Thyroid gland (tissue), 4 donors: ENCODE results near the gene BCR. TPM values are rescaled to one million over a fixed set of nuclear protein-coding genes. Genes with fewer than 3 reads are reported as not detected.

ENCODE experiments used
- DNase-seq, 2 donors: peaks; one replicate each; pipeline ENCODE4 v3.0.0-alpha.2; 2019
- H3K27ac ChIP-seq, 3 donors: fragments of 200-600 bp; sonication (generic); 1 replicate in 2 of 3; 2 replicates in 1 of 3; pipeline ENCODE4 v1.5.1; 2016 to 2019; ENCODE audit warnings: mild to moderate bottlenecking in 1 of 3, moderate library complexity in 1 of 3
- H3K27me3 ChIP-seq: fragments of 200-600 bp; sonication (generic); one replicate; pipeline ENCODE4 v1.5.1; 2019
- H3K36me3 ChIP-seq, 2 donors: fragments of 200-600 bp; sonication (generic); one replicate each; pipeline ENCODE4 v1.5.1; 2016 to 2019
- H3K4me1 ChIP-seq, 2 donors: fragments of 200-600 bp; sonication (generic); one replicate each; pipeline ENCODE4 v1.5.1; 2017 to 2019
- H3K4me3 ChIP-seq, 3 donors: fragments of 200-600 bp; sonication (generic); replicated peaks in 1 of 3; 1 replicate in 2 of 3; 2 replicates in 1 of 3; pipeline ENCODE4 v1.5.1; 2016; ENCODE audit warnings: mild to moderate bottlenecking in 1 of 3
- H3K9me3 ChIP-seq: fragments of 200-600 bp; sonication (generic); one replicate; pipeline ENCODE4 v1.5.1; 2017
- POLR2A ChIP-seq, 2 donors: fragments of 450-650 bp; IDR thresholded peaks; one replicate each; pipeline ENCODE4 v1.6.1; 2017; ENCODE audit warnings: antibody characterized with exemption in 2 of 2, mild to moderate bottlenecking in 2 of 2, moderate library complexity in 1 of 2
- WGBS, 2 donors: methylation state at CpG; one replicate each; pipeline ENCODE4 v1.1.5; 2017; 5-methylcytosine and 5-hydroxymethylcytosine counted together
- intact Hi-C: fragments of 100-400 bp; cut with DNase I; formaldehyde crosslinking; loops from one replicate; pipeline ENCODE4 v1.15.1; 2023
- total RNA-seq, 4 donors: library from RNA; depleted of rRNA; stranded (reverse); fragments of >200 nt; gene quantifications; one replicate each; pipeline ENCODE4 v1.2.3, GENCODE V29; 2016
- TF ChIP-seq, protein P1 (sequence below), 6 experiments: fragments of 200-600 bp in 3 of 6; fragments of 450-650 bp in 3 of 6; sonication (generic) in 3 of 6; IDR thresholded peaks; one replicate each; pipeline ENCODE4 v1.5.1; 2016 to 2019; ENCODE audit warnings: antibody characterized with exemption in 6 of 6, mild to moderate bottlenecking in 2 of 6, inconsistent platforms in 1 of 6, moderate library complexity in 1 of 6

The BCR gene
- total RNA-seq, 4 donors from 2014 or later: 80.1 to 127 (median 87.7) TPM

DNA sequence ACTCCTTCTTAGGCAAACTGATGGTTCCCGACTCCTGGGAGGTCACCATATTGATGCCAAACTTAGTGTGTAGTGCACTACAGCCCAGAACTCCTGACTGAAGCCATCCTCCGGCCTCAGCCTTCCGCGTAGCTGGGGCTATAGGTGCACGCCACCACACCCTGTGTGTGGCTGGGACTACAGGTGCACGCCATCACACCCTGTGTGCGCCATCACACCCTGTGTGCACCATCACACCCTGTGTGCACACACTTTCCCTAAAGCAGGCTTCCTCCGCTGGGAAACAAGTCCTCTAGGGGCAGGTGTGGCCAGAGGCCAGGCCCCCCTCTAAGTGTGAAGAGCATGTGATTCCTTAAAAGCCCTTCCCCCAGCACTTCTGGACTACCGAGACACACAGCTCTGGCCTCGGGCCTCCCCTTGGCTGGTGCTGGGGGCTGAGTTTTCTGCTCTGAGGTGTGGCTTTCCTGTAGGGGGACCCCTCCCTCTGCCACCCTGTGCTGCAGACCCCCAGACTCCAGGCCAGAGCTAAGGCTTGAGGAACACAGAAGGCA lies 81.7 kb downstream of the BCR start:
- Histone ChIP-seq H3K27ac (peak overlapping the region in 1 of 3 donors; percentile 28), H3K27me3 (no peaks in the 10 kb centered on the region), H3K36me3 (peaks cover 10 to 15% of the 10 kb centered on the region in 2 donors), H3K4me1 (peaks cover 32 to 45% of the 10 kb centered on the region in 2 donors), H3K4me3 (no peak overlapping the region), H3K9me3 (no peaks in the 10 kb centered on the region)
- no peak for TF ChIP-seq POLR2A (IDR thresholded peaks at IDR 0.05)
- TF ChIP-seq, protein P1, sequence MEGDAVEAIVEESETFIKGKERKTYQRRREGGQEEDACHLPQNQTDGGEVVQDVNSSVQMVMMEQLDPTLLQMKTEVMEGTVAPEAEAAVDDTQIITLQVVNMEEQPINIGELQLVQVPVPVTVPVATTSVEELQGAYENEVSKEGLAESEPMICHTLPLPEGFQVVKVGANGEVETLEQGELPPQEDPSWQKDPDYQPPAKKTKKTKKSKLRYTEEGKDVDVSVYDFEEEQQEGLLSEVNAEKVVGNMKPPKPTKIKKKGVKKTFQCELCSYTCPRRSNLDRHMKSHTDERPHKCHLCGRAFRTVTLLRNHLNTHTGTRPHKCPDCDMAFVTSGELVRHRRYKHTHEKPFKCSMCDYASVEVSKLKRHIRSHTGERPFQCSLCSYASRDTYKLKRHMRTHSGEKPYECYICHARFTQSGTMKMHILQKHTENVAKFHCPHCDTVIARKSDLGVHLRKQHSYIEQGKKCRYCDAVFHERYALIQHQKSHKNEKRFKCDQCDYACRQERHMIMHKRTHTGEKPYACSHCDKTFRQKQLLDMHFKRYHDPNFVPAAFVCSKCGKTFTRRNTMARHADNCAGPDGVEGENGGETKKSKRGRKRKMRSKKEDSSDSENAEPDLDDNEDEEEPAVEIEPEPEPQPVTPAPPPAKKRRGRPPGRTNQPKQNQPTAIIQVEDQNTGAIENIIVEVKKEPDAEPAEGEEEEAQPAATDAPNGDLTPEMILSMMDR (IDR thresholded peaks at IDR 0.05): no peak
- intact Hi-C loops: no loop called here
- WGBS, 2 donors: 78 to 88% methylated on average over 7 to 10 of the region's 10 CpGs
- DNase-seq: no peak

DNA sequence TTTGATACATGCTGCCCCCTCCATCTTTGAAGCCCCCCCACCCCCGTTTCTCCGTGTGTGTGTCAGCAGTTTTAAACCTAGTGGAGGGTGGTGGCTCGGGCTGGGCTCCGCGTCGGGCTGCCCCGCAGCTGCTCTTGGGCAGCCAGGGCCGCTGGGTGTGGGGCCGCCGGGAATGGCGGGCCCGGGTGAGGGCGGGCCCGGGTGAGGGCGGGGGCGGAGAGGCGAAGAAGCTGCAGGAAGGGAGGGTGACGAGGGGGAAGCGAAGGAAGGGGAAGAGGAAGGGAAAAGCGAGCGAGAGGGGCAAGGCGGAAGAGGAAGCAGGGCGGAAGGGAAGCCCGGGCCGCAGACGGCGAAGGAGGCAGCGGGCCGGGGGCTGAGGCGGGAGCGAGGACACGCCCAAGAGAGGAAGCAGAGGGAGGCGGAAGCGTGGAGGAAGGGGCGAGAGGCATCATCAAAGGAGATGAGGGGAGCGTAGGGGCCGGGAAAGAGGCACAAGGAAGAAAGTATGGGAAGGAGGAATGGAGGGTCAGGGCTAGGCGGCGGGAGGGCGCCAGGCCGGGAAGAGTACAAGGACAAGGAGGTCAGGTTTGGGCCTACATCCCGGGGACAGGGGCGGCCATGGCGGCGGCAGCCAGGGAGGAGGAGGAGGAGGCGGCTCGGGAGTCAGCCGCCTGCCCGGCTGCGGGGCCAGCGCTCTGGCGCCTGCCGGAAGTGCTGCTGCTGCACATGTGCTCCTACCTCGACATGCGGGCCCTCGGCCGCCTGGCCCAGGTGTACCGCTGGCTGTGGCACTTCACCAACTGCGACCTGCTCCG lies 82.4 kb downstream of the BCR start:
- TF ChIP-seq, protein P1 (IDR thresholded peaks at IDR 0.05): no peak
- TF ChIP-seq POLR2A (IDR thresholded peaks at IDR 0.05): no peak
- peaks cover 10 to 15% of the 10 kb centered on the region in 2 donors for H3K36me3 ChIP-seq
- peak overlapping the region in 1 of 3 donors; percentile 28 for H3K27ac ChIP-seq
- H3K27me3 ChIP-seq: no peaks in the 10 kb centered on the region
- WGBS, 2 donors: 80 to 84% methylated on average over 58 to 59 of the region's 60 CpGs
- H3K4me1 ChIP-seq: peaks cover 26 to 40% of the 10 kb centered on the region in 2 donors
- intact Hi-C loops: no loop called here
- DNase-seq: no peak
- no peak overlapping the region for H3K4me3 ChIP-seq
- no peaks in the 10 kb centered on the region for H3K9me3 ChIP-seq

DNA sequence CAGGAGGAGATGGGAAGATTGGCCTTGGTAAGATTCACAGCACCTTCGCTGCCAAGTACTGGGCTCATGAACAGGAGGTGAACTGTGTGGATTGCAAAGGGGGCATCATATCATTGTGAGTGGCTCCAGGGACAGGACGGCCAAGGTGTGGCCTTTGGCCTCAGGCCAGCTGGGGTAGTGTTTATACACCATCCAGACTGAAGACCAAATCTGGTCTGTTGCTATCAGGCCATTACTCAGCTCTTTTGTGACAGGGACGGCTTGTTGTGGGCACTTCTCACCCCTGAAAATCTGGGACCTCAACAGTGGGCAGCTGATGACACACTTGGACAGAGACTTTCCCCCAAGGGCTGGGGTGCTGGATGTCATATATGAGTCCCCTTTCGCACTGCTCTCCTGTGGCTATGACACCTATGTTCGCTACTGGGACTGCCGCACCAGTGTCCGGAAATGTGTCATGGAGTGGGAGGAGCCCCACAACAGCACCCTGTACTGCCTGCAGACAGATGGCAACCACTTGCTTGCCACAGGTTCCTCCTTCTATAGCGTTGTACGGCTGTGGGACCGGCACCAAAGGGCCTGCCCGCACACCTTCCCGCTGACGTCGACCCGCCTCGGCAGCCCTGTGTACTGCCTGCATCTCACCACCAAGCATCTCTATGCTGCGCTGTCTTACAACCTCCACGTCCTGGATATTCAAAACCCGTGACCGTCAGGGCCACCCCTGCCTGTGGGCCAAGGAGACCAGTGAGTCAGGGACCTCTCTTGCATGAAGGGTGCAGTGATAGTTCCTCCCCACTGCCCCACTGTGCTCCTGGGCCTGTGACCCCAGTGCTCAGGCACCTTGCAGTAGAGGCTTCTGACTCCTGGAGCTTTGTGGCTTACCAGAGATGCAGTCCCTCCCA lies 83.6 kb downstream of the BCR start:
- WGBS, 2 donors: 87 to 90% methylated on average over 6 to 20 of the region's 20 CpGs
- H3K27ac ChIP-seq: peak overlapping the region in 2 of 3 donors; percentile 75 to 83
- no peak overlapping the region for H3K4me3 ChIP-seq
- peaks cover 26 to 39% of the 10 kb centered on the region in 2 donors for H3K4me1 ChIP-seq
- H3K9me3 ChIP-seq: no peaks in the 10 kb centered on the region
- peaks cover 15 to 16% of the 10 kb centered on the region in 2 donors for H3K36me3 ChIP-seq
- H3K27me3 ChIP-seq: no peaks in the 10 kb centered on the region
- intact Hi-C loops: no loop called here
- TF ChIP-seq, protein P1 (IDR thresholded peaks at IDR 0.05): no peak
- no peak for TF ChIP-seq POLR2A (IDR thresholded peaks at IDR 0.05)
- DNase-seq: no peak

DNA sequence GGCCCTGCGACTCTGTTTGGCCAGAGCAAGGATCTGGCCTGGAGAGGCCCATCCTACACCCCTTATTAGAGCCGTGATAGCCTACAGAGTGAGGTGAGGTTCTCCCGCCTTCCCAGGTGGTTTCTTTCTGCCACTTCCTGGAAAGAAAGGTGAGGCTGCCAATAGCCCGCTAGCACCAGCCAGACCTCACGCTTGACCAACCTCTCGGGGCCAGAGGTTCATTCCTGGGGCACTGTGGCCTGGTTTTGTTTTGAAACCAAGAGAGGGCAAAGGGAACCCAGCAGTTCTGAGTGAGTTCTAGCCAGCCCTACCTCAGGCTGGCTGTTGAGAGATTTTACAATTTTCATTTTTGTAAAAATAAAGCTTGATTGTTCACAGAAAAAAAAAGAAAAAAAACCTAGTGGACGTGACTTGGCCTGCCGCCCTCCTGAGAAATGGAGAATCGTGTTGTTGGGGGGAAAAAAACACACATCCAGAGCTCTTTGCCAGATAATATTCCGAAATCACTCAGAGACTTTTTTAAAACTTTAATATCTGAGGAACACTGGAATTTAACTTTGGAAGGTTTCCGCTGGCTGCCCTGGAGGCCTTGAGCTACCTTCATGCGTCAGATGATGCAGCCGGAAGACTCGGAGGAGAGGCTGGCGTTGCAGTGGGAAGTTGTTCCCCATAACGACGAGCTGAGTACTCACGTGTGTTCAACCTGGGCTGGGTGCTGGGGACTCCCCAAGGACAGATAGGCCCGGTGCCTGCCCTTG lies 84.5 kb downstream of the BCR start:
- Histone ChIP-seq H3K27me3 (no peaks in the 10 kb centered on the region), H3K9me3 (no peaks in the 10 kb centered on the region), H3K27ac (peak overlapping the region; percentile 72 to 83 (median 75)), H3K4me1 (peaks cover 28 to 48% of the 10 kb centered on the region in 2 donors), H3K36me3 (peaks cover 15 to 16% of the 10 kb centered on the region in 2 donors), H3K4me3 (no peak overlapping the region)
- DNase-seq: peak; percentile 88 to 89
- intact Hi-C loops: no loop called here
- WGBS, 2 donors: 53% methylated on average over 19 of the region's 19 CpGs
- no peak for TF ChIP-seq POLR2A (IDR thresholded peaks at IDR 0.05)
- TF ChIP-seq, protein P1 (IDR thresholded peaks at IDR 0.05): no peak
